ENCODE results near the gene TACR2.
A peak's percentile ranks its signal among the peaks of the same experiment; 100 is the strongest.

TACR2 gene

GRCh38 chr10:69375307-69376151 is 41.2 kb downstream of the TACR2 start:
- DNase-seq: peak in 30 of 51 donors; percentile 11 to 77 (median 40)

- no peak for DNase-seq
Observed at GRCh38 chr10:69374931-69375306, 41.8 kb downstream of the TACR2 start.

- DNase-seq: no peak
Observed at GRCh38 chr10:69374242-69374641, 42.5 kb downstream of the TACR2 start.

GRCh38 chr10:69372126-69372980 is 44.4 kb downstream of the TACR2 start:
- no peak for DNase-seq

- DNase-seq: no peak
Observed at GRCh38 chr10:69367469-69367868, 49.2 kb downstream of the TACR2 start.

GRCh38 chr10:69366738-69367137 is 50.0 kb downstream of the TACR2 start:
- DNase-seq: no peak

- DNase-seq: no peak
Observed at GRCh38 chr10:69364232-69364940, 52.3 kb downstream of the TACR2 start.

GRCh38 chr10:69363666-69364065 is 53.1 kb downstream of the TACR2 start:
- DNase-seq: no peak

GRCh38 chr10:69362471-69362954 is 54.2 kb downstream of the TACR2 start:
- peak in 2 of 51 donors; percentile 10 to 32 for DNase-seq

GRCh38 chr10:69361303-69361614 is 55.5 kb downstream of the TACR2 start:
- DNase-seq: peak in 1 of 51 donors; percentile 10

GRCh38 chr10:69360485-69361302 is 56.0 kb downstream of the TACR2 start:
- DNase-seq: peak in 2 of 51 donors; percentile 24 to 38

- DNase-seq: no peak
Observed at GRCh38 chr10:69359594-69359993, 57.1 kb downstream of the TACR2 start.

- DNase-seq: no peak
Observed at GRCh38 chr10:69359148-69359547, 57.6 kb downstream of the TACR2 start.

GRCh38 chr10:69358148-69358795 is 58.4 kb downstream of the TACR2 start:
- DNase-seq: no peak

- DNase-seq: no peak
Observed at GRCh38 chr10:69356187-69356586, 60.5 kb downstream of the TACR2 start.

- DNase-seq: no peak
Observed at GRCh38 chr10:69353977-69354635, 62.6 kb downstream of the TACR2 start.
